IPS-NIHi7 (cell line): ENCODE measurements around the gene EFCAB12.

ENCODE experiments used
- DNase-seq: peaks from one replicate; pipeline ENCODE4 v3.0.0; 2012; ENCODE audit warnings: mixed read lengths; ENCODE audit errors: extremely low spot score

EFCAB12 gene

DNA sequence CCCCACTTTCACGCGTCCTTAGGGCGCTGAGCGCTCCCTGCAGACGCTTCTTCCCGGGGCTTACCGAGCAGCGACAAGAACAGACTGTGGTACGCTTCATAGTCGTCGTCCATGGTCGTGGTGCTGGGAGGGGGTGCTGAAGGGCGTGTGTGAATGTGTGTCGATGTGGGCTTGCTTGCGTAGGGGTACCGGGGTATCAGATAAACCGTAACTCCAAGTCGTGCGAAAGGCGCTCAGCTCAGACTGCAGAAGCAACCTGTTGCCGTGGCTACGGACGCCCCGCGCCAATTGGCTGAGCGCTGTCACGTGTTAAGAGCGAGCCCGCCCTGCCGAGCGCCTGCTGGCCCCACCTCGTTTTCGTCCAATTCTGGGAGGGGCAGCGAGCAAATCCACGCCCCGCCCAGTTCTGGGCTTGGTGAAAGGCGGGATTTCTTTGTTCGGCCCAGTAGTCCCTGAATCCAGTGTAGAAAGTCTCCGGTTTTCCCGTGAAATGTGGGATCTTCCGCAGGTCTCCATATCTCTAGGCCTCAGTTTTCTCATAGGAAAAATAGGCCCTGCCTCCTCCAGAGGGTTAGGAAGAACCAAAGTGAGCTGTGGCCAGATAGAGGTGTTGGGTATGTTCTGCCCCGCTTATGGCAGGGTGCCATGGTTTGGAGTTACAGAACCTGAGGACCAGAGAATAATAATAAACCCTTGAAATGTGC lies at the start of gene EFCAB12:
TSS of gene EFCAB12 (minus strand) at position 261 of the 704 bp plus-strand sequence. CDS start at position 113, 148 bp downstream.
- DNase-seq, result peak; percentile 96

DNA sequence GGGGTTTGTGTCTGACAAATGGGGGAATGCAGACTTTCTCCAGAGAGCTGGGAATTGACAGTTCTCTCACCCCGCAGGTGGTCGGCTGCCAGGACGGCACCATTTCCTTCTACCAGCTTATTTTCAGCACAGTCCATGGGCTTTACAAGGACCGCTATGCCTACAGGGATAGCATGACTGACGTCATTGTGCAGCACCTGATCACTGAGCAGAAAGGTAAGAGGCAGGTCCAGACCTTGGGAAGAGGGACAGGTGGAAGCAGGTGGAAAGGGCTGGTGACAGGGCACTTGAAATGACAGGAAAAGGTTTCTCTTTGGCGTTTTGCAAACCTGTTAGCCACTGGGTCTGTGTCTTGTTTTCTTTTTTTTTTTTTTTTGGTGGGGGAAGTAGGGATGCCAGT lies 48.1 kb upstream of the EFCAB12 start:
- no peak for DNase-seq

DNA sequence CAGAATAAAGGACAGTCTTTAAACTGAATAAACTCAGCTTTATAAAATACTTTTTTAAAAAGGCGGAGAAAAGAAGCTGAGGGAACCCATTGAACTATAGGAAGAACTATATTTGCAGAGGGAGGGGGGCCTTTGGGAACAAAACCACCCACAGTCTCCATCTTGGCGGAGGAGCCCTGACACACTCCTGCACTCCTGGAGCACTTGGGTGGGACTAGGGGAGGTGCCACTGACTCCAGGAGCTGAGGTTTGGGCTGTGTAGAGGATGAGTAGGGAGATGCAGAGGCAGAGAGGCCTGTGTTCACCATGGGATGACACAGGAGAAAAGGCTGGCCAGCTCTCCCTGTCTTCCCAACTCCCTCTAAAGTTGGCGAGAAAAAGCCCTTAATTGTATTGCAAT lies 47.4 kb upstream of the EFCAB12 start:
- no peak for DNase-seq

DNA sequence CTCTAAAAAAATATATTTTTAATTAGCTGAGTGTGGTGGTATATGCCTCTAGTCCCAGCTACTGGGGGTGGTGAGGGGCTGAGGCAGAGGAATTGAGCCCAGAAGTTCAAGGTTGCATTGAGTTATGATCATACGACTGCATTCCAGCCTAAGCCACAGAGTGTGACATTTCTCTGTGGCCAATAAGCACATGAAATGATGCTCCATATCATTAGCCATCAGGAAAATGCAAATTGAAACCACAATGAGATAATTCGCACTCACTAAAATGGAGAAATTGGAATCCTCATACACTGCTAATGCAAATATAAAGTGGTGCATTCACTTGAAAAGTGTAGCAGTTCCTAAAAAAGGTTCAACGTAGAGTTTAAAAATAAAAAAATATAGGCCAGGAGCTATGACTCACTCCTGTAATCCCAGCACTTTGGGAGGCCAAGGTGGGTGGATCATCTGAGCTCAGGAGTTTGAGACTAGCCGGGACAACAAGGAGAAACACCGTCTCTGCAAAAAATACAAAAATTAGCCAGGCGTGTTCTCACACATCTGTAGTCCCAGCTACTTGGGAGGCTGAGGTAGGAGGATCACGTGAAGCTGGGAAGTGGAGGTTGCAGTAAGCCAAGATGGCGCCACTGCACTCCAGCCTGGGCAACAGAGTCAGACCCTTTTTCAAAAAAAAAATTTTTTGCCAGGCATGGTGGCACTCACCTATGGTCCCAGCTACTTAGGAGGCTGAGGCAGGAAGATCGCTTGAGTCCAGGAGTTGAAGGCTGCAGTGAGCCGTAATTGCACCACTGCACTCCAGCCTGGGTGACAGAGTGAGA lies 46.8 kb upstream of the EFCAB12 start:
- no peak for DNase-seq

DNA sequence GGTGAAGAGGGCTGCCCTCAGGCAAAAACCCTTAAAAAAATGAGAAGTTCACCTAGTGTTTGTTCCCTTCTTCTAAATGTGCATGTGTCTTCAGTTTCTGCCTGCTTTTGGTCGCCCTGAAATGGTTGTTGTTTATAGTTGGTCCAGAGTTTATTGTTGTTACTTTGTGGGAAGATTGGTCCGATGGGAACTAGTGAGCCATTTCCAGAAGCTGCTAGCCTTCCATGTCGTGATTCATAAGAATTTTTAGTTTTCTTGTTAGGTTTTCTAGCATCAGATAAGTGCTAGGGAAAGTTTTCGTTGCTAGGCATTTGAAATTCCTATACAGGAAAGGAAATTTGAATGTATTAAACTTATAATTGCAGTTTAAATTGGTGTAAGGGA lies 45.3 kb upstream of the EFCAB12 start:
- no peak for DNase-seq

DNA sequence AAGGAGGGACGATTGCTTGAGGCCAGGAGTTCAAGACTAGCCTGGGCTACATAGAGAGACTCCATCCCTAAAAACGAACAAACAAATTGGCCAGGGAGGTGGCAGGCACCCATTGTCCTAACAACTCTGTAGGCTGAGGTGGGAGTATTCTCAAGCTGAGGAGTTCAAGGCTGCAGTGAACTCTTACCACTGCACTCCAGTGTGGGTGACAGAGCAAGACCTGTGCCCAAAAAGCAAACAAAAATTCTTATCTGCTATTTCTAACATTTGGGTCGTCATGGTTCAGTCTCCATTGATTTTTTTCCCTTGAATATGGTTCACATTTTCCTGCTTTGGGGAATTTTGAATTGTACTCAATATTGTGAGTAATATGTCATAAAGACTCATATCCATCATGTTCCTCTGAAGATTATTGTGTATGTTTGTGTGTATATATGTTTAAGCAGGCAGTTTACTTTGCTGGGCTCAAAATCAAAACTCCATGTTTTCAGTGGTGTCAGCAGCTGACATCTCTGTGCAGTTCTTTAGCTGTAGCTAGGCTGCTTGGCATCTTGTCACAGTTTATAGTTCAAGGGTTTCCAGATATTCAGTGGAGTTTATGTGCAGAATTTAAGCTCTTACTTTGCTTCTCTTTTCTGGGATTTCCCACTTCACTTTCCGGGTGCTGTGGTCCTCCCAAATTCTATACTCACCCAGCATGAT lies 44.8 kb upstream of the EFCAB12 start:
- DNase-seq, result no peak

DNA sequence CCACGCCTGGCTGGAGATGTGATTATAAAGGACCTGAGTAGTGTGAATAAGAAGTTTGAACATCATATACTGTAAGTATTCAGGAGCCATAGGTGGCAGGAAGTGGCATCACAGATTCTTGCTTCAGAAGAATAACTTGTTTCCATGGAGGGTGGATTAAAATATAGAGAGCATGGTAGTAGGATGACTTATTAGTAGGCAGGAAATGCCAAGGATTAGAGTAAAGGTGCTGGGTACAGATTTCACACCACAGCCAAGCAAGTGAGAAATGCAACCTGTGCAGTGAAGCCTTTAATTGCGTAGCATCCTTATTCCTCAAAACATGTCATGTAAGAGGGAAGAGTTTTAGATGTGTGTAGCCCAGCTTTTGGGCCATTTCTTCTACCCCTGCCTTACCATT lies 42.4 kb upstream of the EFCAB12 start:
- no peak for DNase-seq

DNA sequence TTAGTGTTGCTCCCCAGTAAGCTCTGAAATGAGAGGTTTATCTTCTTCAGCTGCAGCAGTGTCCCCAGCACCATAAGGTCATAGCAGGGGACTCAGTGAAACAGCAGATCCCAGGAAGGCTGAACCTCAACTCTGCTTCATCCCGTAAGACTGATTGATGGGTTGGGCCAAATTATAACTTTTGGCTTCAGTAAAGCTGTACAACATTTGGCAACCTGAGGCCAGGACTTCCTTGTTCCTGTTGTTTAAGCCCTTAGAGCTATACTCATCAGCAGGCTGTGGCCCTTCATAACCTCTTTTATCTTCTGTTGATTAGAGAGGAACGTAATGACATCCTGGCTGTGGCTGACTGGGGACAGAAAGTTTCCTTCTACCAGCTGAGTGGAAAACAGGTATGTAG lies 40.6 kb upstream of the EFCAB12 start:
- DNase-seq, result no peak

DNA sequence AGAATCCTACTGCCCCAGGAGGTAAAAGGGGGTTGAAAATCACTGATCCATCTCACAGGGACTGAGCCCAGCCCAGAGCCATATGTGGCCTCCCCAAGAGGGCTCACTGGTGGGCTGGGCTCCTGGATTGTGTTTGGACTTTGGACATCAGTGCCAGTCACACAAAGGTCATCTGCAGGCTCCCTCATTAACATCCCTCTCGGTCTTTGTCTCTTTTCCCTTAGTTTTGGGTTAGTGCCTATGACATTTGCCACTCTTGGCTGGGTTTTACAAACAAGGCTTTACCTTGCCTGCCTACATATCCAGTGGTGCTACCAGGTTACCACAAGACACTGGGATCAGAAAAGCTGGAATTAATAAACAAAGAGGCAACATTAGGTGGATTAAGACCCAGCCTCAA lies 39.5 kb upstream of the EFCAB12 start:
- no peak for DNase-seq

DNA sequence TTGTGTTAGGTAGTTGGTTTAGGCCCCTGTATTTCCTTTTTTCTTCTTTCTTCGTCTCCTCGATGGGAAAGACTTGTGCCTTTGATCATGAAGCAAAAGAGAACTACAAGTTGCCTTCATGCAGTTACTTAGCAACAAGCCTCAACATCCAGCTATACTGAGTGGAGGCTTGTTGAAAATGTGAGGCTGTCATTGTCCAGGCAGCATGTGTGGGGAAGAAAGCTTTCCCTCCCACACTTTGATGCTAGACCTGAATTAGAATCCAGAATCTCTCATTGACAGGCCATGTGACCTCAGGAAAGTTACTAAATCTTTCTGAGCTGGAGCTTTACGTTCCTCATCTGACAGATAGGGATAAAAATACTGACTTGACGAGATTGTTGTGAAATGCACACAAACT lies 35.3 kb upstream of the EFCAB12 start:
- no peak for DNase-seq

DNA sequence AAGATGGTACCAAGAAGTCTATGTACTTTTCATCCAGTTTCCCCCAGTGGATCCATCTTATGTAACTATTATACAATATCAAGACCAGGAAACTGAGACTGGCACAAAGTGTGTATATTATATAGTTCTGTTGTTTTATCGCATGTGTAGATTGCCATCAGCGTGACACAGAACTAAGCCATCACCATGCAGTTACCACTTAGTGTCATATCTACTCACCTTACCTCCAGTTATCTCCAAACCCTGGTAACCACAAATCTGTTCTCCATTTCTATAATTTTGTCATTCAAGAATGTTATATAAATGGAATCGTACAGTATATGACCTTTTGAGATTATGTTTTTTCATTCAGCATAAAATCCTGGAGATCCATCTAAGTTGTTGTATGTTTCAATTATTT lies 34.7 kb upstream of the EFCAB12 start:
- DNase-seq, result no peak

DNA sequence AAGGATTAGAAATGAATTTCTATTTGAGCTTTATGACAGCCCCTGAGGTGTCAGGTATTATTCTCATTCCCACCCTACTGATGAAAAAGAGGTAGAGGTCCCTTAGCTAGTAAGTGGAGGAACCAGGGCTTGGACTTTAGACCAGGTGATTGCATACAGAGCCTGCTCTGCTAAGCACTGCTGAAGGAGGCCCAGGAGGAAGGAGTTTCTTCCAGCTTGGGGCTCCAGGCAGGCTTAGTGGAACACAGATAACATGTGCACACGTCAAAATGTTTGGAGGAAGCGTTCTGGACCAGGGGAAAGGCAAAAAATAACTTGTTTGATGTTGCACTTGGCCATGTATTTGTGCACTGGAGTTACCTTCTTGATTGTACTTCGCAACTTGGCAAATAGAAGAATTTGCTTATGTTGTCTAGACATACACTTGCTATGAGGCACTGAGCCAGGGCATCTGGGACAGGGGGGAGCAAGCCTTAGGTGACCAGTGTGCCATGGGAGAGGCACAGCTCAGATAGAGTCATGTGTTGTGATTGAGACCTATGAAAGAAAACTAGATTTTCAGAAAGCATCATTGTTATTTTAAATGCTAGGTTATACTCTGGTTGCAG lies 34.0 kb upstream of the EFCAB12 start:
- no peak for DNase-seq

DNA sequence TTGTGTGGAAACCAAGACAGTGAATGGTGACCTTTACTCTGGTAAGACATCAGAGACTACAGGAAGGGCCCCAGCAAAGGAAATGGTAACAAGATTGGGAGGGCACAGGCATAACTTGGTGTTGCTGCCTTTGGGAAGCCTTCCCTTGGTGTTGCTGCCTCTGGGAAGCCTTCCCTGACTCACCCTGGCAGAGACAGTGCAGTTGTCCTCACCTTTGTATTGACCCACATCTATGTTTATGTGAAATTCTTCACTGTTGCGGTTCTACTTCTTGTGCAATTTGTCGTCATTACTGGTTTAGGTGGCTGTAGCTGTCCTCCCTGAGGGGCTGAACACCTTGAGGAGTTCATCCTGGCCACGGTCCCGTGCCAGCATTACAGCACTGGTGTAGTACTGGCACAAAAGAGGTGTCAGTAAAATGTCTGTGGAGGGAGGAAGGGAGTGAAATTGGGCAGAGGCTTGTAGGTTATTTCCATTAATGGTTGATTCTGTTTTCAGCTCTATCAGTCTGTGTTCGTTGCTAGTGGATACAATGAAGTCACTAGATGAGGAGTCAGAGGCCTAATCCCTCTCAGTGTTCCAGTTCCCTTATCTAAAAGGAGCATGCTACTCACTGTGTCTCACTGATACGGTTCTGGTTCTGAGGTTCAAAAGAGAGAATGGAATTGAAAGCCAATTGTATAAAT lies 33.2 kb upstream of the EFCAB12 start:
- no peak for DNase-seq

DNA sequence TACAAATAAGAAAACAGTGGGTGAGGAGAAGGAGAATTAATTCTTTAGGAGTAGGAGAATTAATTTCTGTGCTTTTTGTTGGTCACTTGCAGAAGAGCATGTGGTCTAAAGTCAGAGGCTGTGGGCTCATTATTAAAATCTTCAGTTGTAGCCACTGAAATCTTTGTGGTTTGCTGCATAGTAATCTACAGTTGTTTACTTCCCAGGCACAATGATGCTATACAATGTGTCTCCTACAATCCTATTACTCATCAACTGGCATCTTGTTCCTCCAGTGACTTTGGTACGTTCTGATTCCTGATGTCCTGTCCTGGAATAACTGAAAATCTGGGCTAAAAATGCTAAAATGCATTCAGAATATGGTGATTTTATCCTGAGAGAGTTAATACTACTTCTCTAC lies 32.6 kb upstream of the EFCAB12 start:
- no peak for DNase-seq

DNA sequence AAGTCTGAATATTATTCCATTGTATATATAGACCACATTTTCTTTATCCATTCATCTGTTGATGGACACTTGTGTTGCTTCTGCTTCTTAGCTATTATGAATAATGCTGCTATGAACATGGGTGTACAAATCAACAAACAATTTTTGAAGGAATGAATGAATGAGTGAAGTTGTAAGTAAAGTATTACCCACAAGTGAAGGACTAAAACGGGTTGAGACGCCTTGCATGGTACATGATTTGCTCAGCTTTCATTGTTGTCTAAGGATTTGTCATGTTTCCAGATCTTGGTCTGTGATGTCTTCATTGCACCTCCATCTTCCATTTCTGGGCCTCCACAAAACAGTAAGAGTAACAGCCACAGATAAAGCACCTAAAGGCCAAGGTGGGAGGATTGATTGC lies 32.1 kb upstream of the EFCAB12 start:
- DNase-seq, result no peak

DNA sequence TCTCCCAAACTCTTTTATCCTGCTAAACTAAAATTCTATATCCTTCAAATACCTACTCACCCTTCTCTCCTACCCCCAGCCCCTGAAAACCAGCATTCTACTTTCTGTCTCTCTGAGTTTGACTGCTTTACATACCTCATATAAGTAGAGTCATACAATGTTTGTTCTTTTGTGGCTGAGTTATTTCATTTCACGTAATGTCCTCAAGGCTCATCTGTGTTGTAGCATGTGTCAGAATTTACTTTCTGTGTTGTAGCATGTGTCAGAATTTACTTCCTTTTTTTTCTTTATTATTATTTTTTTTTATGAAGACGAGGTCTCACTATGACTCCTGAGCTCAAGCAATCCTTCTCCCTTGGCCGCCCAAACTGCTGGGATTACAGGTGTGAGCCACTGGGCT lies 31.7 kb upstream of the EFCAB12 start:
- DNase-seq, result no peak

DNA sequence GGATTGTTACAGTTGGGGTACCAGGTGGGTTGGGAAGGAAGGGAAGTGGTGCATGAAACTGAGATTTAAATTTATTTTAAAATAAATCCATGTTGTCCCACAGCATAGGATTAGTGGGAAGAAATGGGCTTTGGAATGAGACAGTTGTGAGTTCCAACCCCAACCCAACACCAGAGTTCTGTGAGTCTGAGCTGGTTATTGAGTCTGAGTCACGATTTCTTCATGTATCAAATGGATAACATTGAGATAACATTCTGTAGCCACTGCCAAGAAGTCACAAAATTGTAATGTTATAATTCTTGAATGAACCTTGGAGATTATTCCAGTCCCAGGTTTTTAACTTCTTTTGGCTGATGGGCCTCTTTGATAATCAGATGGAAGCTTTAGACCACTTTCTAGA lies 25.3 kb upstream of the EFCAB12 start:
- no peak for DNase-seq

DNA sequence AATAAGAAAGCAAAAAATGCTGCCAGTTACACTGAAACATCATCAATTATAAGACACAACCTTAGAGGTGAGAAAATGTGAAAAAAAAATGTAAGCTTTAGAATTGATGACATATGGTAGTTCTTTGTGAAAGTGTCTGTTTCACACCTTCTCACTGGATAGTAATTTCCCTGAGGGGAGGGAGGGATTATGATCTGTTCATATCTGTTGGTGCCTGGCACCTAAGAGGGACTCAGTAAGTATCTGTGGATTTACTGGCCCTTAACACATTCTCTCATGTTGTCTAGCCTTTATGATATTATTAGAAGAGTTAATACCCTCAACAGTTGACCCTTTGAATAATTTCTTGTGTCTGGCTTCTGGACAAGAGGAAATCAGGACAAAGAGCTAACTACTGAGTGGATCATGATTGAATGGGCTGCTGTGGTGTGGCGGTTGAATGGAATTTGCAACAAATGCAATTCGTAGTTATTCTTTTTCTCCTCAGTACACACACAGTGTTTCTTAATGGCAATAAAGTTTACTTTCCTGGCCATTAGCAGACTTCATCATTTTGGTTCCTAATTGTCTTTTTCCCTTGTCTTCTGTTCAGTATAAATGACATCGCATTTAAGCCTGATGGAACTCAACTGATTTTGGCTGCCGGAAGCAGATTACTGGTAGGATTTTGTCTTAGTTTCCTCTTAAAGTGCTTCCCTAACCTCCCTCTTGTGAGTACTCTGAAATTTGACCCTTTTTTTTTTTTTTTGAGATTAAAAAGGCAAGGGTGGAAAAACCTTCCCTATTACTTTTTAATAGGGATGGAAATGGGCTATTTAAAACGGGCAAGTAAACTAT lies 21.1 kb upstream of the EFCAB12 start:
- no peak for DNase-seq

DNA sequence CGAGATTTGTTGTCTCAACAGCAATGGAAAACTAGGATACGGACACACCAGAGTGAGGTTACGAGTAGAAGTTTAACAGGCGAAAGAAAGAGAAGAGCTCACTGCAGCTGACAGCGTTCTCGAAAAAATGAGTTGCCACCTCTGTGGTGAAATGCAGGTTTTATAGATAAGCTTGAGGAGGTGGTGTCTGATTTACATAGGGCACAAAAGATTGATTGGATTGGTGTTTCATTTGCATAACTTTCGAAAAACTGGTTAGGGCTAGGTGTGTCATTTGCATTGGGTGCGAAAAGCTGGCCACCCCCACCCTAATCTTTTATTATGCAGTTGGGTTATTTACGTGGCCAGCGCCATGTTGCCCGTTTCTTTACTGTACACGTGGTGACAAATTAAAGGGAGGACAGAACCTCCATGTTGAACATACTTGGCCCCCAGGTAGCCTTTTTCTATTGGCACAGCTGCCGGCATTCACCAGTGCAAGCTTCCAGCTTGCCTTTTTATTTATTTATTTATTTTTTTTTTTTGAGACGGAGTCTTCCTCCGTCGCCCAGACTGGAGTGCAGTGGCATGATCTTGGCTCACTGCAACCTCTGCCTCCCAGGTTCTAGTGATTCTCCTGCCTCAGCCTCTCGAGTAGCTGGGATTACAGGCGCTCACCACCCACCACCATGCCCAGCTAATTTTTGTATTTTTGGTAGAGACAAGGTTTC lies 19.9 kb upstream of the EFCAB12 start:
- no peak for DNase-seq

DNA sequence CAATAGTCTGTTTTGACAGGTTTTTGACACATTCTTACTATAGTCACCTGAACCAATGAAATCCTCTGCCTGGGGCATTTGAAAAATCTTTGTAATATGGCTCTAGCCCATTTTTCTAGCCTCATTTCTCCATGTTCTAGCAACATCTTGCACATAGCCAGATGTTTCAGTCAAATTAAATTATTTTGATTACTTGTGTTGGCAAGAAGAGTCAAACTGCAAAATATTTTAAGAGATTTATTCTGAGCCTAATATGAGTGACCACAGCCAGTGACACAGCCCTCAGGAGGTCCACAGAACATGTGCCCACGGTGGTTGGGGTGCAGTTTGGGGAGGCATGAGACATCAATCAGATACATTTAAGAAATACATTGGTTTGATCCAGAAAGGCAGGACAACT lies 18.5 kb upstream of the EFCAB12 start:
- no peak for DNase-seq
